ENCODE measurements around the gene FBXO21. TPM values are rescaled to one million over a fixed set of nuclear protein-coding genes. Genes with fewer than 3 reads are reported as not detected.

The FBXO21 gene
- total and polyA plus RNA-seq, 2 experiments from 2014 or later, result 46.3 to 84.2 TPM

DNA sequence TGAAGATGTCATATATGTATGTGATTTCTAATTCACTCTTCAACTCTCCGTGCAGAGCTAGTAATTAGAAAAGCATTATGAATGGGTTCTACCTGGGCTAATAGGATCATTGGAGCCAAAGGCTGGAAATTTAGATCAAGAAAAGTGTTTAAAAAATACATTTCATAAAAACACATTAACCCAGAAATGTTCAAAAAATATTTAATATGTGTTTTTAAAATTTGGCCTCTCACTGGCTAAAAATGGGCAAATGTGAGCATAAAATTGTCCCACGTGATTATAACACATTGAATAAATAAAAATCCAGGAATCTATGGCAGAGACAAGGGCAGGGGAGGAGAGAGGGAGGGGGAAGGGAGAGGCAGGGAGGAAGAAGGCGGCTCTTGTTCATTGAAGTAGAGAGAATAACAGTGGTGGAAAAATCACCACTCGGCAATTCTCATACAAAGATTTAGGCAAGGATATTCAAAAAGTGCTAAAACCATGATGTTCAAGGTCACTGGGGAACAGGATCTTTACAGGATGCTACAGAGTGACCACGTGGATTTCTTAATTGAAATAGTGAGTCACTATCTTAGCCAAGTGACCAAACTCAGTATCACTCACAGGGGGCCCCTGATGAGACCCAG, 38.8 kb downstream of the FBXO21 start:
- H4K20me1 ChIP-seq (replicated peaks; ENCODE audit: insufficient read depth), result peaks cover 15% of the 10 kb centered on the region
- no peaks in the 10 kb centered on the region; the same call in 1 of the 2 replicates for H3K79me2 ChIP-seq (replicated peaks; ENCODE audit: insufficient read depth)
- 0 out of 2 replicates have a peak overlapping the region, but pooled peaks have one; percentile 15 for H3K4me2 ChIP-seq
- H3K36me3 ChIP-seq (ENCODE audit: insufficient read depth), result peaks cover 28% of the 10 kb centered on the region
- H3K27me3 ChIP-seq (ENCODE audit: insufficient read depth), result no peaks in the 10 kb centered on the region
- 0 out of 2 replicates have a peak, but pooled peaks cover 3% of the 10 kb centered on the region for H3F3A ChIP-seq (replicated peaks; ENCODE audit: low read depth)
- no peak for DNase-seq (ENCODE audit: low spot score)
- Mint-ChIP-seq H3K27me3 (ENCODE audit: insufficient read depth, low read depth, poor library complexity) (peaks cover 9% of the 10 kb centered on the region), H3K9me3 (no peaks in the 10 kb centered on the region; the same call in 2 of the 3 replicates), H3K36me3 (ENCODE audit: low read depth) (peaks cover 71% of the 10 kb centered on the region), H3K4me3 (no peak overlapping the region), H3K4me1 (peaks cover 22% of the 10 kb centered on the region), H3K27ac (no peak overlapping the region)
- no peak for ATAC-seq
- TF ChIP-seq, protein P1, sequence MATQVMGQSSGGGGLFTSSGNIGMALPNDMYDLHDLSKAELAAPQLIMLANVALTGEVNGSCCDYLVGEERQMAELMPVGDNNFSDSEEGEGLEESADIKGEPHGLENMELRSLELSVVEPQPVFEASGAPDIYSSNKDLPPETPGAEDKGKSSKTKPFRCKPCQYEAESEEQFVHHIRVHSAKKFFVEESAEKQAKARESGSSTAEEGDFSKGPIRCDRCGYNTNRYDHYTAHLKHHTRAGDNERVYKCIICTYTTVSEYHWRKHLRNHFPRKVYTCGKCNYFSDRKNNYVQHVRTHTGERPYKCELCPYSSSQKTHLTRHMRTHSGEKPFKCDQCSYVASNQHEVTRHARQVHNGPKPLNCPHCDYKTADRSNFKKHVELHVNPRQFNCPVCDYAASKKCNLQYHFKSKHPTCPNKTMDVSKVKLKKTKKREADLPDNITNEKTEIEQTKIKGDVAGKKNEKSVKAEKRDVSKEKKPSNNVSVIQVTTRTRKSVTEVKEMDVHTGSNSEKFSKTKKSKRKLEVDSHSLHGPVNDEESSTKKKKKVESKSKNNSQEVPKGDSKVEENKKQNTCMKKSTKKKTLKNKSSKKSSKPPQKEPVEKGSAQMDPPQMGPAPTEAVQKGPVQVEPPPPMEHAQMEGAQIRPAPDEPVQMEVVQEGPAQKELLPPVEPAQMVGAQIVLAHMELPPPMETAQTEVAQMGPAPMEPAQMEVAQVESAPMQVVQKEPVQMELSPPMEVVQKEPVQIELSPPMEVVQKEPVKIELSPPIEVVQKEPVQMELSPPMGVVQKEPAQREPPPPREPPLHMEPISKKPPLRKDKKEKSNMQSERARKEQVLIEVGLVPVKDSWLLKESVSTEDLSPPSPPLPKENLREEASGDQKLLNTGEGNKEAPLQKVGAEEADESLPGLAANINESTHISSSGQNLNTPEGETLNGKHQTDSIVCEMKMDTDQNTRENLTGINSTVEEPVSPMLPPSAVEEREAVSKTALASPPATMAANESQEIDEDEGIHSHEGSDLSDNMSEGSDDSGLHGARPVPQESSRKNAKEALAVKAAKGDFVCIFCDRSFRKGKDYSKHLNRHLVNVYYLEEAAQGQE (IDR thresholded peaks at IDR 0.05; ENCODE audit: unreplicated experiment), result no peak
- TF ChIP-seq, protein P2, sequence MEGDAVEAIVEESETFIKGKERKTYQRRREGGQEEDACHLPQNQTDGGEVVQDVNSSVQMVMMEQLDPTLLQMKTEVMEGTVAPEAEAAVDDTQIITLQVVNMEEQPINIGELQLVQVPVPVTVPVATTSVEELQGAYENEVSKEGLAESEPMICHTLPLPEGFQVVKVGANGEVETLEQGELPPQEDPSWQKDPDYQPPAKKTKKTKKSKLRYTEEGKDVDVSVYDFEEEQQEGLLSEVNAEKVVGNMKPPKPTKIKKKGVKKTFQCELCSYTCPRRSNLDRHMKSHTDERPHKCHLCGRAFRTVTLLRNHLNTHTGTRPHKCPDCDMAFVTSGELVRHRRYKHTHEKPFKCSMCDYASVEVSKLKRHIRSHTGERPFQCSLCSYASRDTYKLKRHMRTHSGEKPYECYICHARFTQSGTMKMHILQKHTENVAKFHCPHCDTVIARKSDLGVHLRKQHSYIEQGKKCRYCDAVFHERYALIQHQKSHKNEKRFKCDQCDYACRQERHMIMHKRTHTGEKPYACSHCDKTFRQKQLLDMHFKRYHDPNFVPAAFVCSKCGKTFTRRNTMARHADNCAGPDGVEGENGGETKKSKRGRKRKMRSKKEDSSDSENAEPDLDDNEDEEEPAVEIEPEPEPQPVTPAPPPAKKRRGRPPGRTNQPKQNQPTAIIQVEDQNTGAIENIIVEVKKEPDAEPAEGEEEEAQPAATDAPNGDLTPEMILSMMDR (conservative IDR thresholded peaks at IDR 0.05; ENCODE audit: low read depth in 2 of 2), result 0 out of 4 replicates have a peak, but pooled peaks of 1 of the 2 experiments have one; percentile 2
- no peak overlapping the region for H2AFZ ChIP-seq
- no peaks in the 10 kb centered on the region for H3K9me2 ChIP-seq (ENCODE audit: insufficient read depth)
- no peak overlapping the region for H3K27ac ChIP-seq (ENCODE audit: low read depth)
- 0 out of 2 replicates have a peak, but pooled peaks cover 8% of the 10 kb centered on the region for H3K4me1 ChIP-seq (ENCODE audit: insufficient read depth)
- no peak overlapping the region for H3K4me3 ChIP-seq

DNA sequence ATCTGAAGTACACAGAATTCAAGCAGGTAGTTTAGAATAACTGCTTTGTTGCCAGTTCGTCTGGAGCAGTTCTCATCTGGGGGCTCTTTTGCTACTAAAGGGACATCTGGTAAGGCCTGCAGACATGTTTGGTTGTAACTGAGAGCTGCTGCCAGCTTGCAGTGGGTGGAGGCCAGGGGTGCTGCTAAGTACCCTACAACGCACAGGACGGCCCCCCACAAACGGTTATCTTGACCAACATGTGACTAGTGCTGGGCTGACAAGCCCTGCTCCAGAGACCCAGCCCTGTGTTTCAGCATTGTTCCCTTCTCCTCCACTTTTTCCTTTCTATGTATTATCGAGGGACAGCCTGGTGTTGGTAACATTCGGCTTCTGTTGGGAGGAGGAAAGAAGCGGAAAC, 40.8 kb downstream of the FBXO21 start:
- Histone ChIP-seq H3K36me3 (ENCODE audit: insufficient read depth) (peaks cover 23% of the 10 kb centered on the region), H3F3A (replicated peaks; ENCODE audit: low read depth) (no peaks in the 10 kb centered on the region), H3K4me2 (no peak overlapping the region), H3K9me2 (ENCODE audit: insufficient read depth) (no peaks in the 10 kb centered on the region), H3K4me1 (ENCODE audit: insufficient read depth) (0 out of 2 replicates have a peak, but pooled peaks cover 8% of the 10 kb centered on the region), H3K4me3 (no peak overlapping the region), H2AFZ (no peak overlapping the region), H4K20me1 (replicated peaks; ENCODE audit: insufficient read depth) (peaks cover 11% of the 10 kb centered on the region), H3K79me2 (replicated peaks; ENCODE audit: insufficient read depth) (no peaks in the 10 kb centered on the region; the same call in 1 of the 2 replicates), H3K27ac (ENCODE audit: low read depth) (no peak overlapping the region), H3K27me3 (ENCODE audit: insufficient read depth) (no peaks in the 10 kb centered on the region)
- no peak overlapping the region; the same call in 1 of the 2 replicates for H3K27ac Mint-ChIP-seq
- no peaks in the 10 kb centered on the region; the same call in 2 of the 3 replicates for H3K9me3 Mint-ChIP-seq
- peaks cover 60% of the 10 kb centered on the region for H3K36me3 Mint-ChIP-seq (ENCODE audit: low read depth)
- peaks cover 22% of the 10 kb centered on the region for H3K4me1 Mint-ChIP-seq
- DNase-seq (ENCODE audit: low spot score), result no peak
- no peak for ATAC-seq
- peaks cover 10% of the 10 kb centered on the region for H3K27me3 Mint-ChIP-seq (ENCODE audit: insufficient read depth, low read depth, poor library complexity)
- no peak overlapping the region for H3K4me3 Mint-ChIP-seq
- TF ChIP-seq ZNF114 (CRISPR knock-in tag; IDR thresholded peaks at IDR 0.05) (no peak), JUNB (IDR thresholded peaks at IDR 0.05; ENCODE audit: unreplicated experiment) (no peak), CREB1 (CRISPR knock-in tag; IDR thresholded peaks at IDR 0.05; ENCODE audit: low read depth) (no peak)
- TF ChIP-seq, protein P3, sequence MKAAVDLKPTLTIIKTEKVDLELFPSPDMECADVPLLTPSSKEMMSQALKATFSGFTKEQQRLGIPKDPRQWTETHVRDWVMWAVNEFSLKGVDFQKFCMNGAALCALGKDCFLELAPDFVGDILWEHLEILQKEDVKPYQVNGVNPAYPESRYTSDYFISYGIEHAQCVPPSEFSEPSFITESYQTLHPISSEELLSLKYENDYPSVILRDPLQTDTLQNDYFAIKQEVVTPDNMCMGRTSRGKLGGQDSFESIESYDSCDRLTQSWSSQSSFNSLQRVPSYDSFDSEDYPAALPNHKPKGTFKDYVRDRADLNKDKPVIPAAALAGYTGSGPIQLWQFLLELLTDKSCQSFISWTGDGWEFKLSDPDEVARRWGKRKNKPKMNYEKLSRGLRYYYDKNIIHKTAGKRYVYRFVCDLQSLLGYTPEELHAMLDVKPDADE (IDR thresholded peaks at IDR 0.05), result no peak
- TF ChIP-seq, protein P1 (IDR thresholded peaks at IDR 0.05; ENCODE audit: unreplicated experiment), result no peak
